DMS153 treated with DMSO at 0.1 percent for 48 hours (cell line): ENCODE data around the gene RIMS4.
"Not testable (repeated sequence)": the region's sequence is repeated elsewhere in the genome, so short reads cannot be mapped to it uniquely, and the experiment has no call there.

Source experiments
- DNase-seq: peaks from one replicate; lab custom pipeline; 2025; ENCODE audit not compliant: unreplicated experiment; lab: John Stamatoyannopoulos, UW

Gene RIMS4

DNA sequence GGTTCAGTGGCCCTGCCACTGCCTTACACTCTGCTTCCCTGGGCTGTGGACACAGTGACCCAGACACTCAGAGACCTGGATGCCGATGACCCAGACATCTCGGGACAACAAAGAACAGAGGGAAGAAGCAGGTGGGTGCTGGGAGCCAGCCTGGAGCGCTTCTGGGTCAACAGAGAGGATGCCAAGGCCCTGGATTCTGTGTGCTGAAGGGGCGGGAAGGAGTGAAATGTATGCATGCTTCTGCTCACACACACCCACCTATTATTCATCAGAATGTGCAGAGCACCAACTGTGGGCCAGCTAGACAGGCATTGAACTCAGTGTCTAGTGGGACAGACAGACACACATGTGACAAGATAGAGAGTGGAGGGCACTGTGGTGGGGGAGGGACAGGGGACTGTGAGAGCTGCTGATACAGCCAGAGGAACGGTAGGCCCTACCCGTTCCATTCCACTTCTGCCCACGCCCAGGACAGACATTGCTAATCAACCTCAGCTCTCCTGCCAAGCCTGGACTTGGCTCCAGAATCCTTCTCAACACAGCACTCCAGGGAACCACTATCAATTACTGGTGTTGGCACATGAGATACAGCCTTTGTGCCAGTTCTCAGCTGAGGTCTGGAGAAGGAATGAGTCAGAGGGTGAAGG, 44.5 kb downstream of the RIMS4 start:
- DNase-seq, result no peak

- no peak for DNase-seq
Measured at GRCh38 chr20:44765091-44765490, 45.3 kb downstream of the RIMS4 start.

- DNase-seq, result not testable (repeated sequence)
Measured at GRCh38 chr20:44763798-44764197, 46.5 kb downstream of the RIMS4 start.

DNA sequence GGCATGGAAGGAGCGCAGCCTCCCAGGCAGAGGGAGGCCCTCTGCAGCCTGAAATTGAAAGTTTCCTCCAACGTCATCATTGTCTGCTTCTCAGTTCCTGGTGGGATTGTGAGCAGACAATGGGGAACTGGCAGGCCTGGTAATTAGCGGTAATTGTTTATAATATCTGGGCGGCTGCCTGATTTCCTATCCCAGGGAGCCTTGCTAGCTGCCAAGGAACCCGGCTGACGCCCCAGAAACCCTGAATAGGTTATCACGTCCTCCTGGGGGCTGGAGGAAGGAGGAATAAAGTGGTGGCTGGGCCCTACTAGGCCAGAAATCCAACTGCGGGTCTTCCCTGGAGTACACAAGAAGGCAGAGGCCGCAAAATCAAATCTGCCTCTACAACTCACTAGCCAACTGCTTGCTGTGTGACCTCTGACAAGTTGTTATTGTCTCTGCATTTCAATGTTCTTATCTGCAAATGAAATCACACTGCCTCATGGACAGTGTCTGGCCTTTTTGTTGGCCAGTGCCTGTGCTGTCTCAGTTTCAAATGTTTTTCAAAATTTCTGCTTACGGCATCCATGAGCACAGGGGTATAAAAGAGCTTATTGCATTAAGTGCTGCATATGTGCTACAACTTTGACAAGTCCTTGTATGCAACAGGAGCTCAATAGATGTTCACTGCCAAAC, 47.7 kb downstream of the RIMS4 start:
- DNase-seq, result no peak

- DNase-seq, result no peak
Measured at GRCh38 chr20:44761423-44761822, 48.9 kb downstream of the RIMS4 start.

- no peak for DNase-seq
Measured at GRCh38 chr20:44759595-44759994, 50.8 kb downstream of the RIMS4 start.

DNA sequence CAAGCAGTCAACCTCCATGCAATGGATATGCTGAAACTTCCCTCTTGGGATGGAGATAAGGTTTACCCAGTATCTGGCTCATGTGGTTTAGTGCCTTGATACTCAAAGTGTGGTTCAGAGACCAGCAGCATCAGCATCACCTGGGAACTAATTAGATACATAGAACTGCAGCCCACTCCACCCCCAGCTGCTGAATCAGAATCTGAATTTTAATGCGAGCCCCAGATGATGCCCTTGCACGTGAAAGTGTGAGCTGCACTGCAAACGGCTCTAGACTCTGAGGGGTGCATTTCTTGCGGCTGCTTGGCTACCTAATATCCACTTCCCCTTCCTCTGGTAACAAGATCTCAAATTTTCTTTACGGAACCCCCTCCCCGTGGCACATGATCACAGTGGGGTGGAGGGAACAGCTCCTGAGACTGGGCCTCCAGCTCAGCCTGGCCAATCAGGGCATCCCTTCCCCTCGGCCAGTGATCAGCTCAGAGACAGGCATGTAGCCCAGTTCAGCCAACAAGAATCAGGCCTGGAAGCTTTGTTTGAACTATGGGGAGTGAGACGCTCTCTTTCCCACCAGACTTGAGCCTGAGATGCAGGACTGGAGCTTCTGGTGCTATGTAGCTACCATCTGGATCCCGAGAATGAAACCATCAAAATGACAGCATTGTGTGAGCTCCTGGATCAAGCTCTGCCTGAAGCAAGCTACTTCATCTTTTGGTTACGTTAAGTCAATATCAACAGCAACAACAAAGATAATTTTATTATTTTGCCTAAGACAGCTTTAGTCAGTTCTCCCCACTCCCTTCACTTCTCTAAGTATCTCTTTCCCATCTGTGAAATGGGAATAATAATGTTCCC, 51.9 kb downstream of the RIMS4 start:
- no peak for DNase-seq

DNA sequence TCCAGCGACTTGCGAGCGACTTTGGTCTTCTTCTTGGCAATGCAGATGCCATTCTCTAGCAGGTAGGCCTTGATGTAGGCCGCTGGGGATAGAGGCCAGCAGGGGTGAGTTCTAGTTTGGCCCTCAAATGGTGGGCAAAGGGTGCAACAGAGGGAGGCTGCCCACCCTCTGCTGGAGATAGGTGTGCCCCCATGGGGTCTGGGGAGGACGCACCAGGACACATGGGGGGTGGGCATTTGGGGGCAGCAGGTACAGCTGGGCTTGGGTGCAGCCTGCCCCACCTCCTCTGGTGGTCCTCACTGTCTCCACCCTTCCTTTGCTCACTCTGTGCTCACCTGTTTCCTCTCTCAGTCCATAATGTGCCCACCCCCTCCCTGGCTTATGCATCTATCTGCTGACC, 53.4 kb downstream of the RIMS4 start:
- DNase-seq, result no peak

DNA sequence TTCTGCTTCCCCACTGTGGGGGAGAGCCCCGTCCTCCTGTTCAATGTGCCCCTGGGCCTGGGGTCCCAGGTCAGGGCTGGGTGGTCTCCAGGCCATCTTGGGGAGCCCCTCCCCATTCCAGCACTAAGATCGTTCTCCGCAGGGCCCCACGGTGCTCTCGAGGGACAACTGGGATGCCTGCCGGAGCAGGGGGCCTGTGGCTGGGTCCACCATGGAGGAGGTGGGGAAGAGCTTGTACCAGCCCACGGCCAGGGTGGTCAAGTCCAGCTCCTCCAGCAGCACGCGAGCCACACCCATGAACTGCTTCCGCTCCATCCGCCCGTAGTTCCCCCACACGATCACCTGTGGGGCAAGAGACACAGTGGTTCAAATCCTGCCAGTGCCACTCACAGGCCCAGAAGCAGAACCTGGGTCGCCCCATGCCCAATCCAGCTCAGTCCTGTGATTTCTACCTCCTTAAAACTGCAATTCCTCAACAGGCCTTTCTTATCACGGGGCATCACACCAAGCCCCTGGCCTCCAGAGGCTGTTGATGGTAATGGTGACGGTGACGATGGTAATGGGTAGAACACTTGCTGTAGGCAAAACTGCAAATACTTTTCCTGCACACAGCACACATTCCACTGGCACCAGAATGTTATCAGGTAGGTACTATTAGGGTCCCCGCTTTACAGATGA, 54.2 kb downstream of the RIMS4 start:
- DNase-seq, result no peak

- no peak for DNase-seq
Measured at GRCh38 chr20:44754554-44754953, 55.8 kb downstream of the RIMS4 start.

DNA sequence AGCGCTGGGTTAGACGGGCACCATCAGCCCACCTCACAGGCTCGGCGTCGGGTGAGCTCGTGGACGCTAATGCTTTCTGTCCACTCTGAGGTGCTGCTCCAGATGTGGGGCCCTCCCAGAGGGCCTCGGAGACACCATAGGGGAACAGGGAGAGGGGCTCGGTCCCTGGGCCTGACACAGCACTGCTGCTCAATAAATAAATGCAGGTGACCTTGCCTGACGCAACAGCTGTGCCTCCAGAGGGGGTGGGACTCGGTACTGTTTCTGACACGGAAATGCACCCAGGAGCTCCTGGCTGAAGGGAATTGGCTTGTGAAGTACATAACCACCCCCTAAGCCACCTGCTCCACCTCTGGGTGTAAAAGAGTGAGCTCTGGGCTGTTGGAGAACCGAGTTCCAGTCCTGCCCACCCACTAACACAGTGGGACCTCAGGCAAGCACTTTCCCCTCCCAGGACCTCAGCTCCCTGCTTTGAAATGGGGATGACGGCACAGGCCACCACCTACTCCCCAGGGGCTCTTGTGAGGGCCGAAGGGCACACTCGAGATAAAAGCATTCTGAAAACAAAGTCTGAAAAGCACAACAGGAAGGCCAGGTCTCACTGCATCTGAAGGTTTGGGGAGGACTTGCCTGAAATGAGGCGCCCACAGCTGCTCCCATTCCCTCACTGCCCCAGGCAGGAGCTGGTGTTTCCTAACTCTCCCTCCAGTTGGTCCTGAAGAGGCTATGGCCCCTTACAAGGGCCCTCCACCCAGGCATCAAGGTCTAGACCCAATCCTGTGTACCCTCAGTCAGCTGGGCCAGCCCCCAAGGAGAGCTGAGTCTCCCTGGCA, 58.0 kb downstream of the RIMS4 start:
- DNase-seq, result no peak

- no peak for DNase-seq
Measured at GRCh38 chr20:44750081-44750805, 60.1 kb downstream of the RIMS4 start.

- peak; percentile 4 for DNase-seq
Measured at GRCh38 chr20:44748005-44748370, 62.4 kb downstream of the RIMS4 start.

DNA sequence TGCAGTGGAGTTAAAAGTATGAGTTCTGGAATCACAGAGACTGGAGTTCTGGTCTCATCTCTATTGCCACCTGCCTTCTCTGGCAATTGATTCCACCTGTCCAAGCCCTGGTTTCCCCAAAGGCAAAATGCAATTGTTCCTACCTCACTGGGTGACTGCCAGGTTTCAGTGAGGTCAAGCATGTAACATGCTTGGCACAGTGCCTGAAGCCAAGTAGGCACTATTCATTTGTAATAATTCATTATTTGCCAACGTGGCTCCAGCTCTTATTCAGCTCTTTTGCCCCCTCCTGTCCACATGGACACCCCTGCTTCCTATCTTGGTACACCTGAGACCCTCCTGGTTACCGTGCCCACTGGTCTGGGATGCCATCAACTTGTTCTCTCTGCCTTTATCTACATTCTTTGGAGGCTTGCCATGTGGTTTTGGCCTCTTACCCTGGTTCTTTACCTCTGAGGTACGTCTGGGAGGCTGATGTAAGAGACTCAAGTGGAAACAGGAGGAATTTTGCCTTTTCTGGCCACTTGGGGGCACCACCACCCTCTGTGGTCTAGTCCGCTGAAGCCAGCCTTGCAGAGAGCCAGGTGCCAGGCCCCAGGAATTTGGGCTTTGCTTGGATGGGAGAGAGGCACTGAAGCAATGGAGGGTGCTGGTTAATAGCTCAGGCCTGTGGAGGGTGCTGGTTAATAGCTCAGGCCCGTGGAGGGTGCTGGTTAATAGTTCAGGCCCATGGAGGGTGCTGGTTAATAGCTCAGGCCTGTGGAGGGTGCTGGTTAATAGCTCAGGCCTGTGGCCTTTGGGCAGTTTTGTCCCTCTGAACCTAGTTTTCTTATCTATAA, 63.0 kb downstream of the RIMS4 start:
- DNase-seq, result peak; percentile 94

DNA sequence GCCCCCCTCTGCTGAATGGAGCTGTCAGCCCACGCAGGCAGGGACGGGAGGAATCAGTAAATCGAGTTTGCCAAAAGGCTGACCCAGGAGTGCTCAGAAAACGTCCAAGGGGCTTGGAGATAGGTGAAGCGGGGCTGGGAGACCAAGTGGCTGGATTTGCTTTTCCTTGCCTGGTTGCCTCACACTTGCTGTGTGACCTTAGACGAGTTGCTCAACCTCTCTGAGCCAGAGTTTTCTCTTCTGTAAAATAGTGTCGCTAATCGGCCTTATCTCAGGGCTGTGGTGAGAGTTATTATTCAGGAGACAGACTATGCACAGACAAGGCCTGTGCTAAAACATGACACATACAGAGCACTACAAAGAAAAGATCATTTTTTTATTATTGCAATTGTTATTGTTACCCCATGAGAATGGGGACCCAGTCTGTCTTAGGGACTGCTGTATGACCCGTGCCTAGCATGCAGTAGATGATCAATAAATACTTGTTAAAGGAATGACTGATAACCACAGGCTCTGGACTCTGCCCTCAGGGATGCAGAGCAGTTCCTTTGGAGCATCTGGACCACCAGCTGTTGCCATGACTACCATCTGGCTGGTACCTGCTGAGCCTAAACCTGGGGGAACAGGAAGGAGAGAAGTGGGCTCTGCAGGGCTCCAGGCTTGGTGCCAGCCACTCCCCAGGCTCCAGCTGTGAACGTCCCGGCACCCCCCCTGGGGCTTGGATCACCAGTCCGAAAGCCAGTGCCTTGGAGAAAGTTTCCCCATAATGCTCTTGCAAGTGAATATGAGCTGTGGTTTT, 63.8 kb downstream of the RIMS4 start:
- DNase-seq, result no peak

GRCh38 chr20:44745598-44746366, 64.6 kb downstream of the RIMS4 start, which contains the start of gene KCNK15:
Gene KCNK15, plus strand, starts transcription at chr20:44745865. Its CDS starts 46 bp downstream, at chr20:44745911.
- DNase-seq, result no peak

- DNase-seq, result no peak
Measured at GRCh38 chr20:44745122-44745597, 65.2 kb downstream of the RIMS4 start.
